Inflammatory macrophage treated with lipopolysaccharide for 1 hour (primary cell): Measurements from ENCODE around the gene SETD6.
"Not testable (repeated sequence)": the region's sequence is repeated elsewhere in the genome, so short reads cannot be mapped to it uniquely, and the experiment has no call there.

Experiments used
- DNase-seq, 2 donors: peaks; one replicate each; pipeline ENCODE4 v3.0.0-alpha.2; 2020 to 2022

The SETD6 gene

DNA sequence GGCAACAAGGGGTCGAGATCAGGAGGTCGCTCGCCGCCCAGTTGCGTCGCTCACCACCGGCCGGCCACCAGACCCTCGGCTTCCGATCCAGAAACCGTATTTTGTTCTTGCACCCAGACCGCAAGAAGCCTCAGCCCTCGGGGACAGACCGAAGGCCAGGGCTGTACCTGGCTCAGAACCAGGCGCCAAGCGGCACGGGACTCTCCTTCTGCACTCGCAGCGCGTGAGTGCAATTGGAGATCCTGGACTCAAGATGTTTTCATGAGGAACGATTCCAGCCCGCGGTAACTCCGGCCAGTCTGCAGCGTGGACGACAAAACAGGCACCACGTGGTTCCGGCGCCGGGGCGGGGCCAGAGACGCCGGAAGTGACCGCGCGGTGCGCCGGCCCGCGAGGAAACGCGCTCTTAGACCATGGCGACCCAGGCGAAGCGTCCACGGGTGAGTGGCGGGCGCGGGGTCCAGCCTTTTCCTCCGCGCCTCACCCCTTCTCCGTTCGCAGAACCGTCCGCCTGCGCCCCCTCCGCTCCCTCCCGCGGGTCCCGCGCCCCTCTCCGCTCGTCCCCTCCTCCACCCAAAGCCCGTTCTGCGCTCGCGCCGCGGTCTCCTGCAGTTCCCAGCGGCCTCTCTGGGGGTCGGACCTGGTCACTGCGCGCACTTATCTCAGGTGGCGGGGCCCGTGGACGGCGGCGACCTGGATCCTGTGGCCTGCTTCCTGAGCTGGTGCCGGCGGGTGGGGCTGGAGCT, at the start of gene SETD6:
SETD6 (plus strand) TSS at position 393 of the 746 bp plus-strand sequence; CDS start at position 414, 21 bp downstream.
- peak; percentile 73 to 84 for DNase-seq

GRCh38 chr16:58465817-58466216, 49.5 kb upstream of the SETD6 start:
- no peak for DNase-seq

DNA sequence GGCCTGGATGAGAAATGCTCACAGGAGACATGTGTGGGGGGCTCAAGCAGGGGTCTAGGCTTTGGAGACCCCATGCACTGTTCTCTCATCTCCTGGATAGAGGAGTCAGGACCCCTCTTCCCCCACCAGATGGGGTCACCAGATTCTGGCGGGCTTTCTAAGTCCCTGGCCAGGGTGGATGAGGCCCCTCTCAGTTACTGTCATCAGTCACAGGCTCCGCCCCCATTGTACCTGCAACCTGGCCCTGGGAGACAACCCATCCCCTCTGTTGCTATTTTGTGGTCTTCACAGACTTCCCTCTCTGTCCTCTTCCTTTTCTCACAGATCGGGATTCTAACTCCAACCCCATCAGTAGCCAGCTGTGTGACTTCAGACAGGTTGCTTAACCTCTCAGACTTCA, 48.9 kb upstream of the SETD6 start:
- DNase-seq: no peak

DNA sequence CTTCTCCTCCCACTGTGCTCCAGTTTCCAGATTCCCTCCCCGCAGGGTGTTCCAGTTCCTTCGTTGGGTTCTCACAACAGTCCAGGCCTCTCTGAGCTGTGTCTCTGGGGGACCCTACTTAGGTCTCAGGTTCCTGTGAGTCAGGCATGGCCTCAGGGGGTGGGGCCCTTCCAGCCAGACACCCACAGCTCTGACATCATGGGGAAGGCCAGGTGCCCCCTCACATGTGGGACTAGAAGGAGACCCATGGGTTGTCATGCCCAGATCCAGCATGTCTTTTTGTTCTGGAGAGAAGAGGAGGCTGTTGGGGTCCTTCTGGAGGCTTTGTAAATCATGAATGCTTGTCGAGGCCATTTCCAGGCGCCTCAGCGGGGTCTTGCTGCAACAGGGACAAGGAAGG, 47.4 kb upstream of the SETD6 start:
- no peak for DNase-seq

DNA sequence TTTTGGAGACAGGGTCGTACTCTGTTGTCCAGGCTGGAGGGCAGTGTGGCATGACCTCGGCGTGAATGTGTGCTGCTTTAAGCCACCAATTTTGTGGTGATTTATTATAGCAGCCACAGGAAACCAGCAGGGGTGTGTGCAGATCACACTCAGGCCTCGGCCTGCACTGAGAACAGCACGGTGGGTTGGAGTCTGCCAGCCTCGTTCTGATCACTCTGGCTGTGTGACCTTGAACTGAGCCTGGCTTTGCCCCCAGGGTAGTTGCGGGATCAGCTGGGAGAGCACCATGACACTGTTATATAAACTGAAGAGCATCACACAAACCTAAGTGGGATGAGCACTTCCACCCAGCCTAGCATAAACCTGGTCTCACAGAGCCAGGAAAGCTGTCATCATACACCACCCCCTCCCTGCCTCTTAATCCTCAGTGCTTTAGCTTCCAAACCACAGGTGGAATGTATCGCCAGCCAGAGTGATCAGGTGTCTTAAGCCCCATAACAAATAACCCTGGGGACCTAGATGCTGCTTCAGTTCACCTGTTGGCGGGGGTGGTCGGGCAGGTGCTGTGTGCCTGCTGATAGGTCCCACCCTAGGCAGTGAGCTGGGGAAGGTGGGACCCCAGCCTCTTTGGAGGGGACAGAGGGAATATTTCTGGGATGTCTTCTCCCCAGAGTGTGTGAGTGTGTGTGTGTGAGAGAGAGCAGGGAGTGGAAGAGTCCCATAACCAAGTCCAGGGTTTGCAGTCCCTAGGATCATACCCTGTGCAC, 43.9 kb upstream of the SETD6 start:
- DNase-seq: no peak

- DNase-seq: no peak
Measured at GRCh38 chr16:58472266-58472665, 43.1 kb upstream of the SETD6 start.

DNA sequence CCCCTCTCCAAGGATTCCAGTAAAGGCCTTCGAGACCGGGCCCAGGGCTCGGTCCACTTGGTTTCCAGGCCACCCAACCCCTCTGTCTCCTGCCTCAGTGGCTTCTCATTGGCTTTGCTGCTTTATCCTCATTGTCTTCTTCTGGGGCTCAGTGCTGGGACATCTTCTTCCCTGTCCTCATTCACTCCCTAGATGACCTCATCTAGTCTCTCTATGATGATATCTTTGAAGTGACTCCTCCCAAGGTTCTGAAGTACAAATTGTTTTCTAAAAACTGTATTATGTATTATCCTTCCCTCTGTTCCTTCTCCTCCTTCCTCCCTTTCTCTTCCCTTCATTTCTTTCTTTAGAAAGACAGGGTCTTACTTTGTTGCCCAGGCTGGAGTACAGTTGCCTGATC, 42.5 kb upstream of the SETD6 start:
- DNase-seq: no peak

- DNase-seq: no peak
Measured at GRCh38 chr16:58474296-58474695, 41.0 kb upstream of the SETD6 start.

- DNase-seq: no peak
Measured at GRCh38 chr16:58475091-58475619, 40.2 kb upstream of the SETD6 start.

GRCh38 chr16:58476791-58477190, 38.5 kb upstream of the SETD6 start:
- no peak for DNase-seq

GRCh38 chr16:58478427-58478826, 36.9 kb upstream of the SETD6 start:
- DNase-seq: no peak

- DNase-seq: no peak
Measured at GRCh38 chr16:58481226-58481869, 34.0 kb upstream of the SETD6 start.

DNA sequence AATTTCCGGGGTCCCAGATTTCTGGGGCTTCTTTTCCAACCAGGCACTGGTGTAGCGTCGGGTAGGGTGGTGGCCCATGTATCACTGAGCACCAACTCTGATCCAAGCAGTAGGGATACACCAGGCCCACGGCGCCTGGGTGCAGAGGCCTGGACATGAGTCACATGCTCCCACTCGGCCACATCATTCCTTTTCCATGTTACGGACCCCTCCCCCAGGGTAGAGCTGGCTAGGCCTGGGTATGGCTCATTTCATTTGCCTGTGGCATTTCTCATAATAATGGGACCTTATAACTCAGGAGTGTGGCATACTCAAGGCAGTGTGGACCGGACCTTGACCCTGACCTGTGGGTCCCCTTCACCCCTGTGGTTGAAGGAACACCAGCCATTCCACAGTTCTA, 33.4 kb upstream of the SETD6 start:
- no peak for DNase-seq

DNA sequence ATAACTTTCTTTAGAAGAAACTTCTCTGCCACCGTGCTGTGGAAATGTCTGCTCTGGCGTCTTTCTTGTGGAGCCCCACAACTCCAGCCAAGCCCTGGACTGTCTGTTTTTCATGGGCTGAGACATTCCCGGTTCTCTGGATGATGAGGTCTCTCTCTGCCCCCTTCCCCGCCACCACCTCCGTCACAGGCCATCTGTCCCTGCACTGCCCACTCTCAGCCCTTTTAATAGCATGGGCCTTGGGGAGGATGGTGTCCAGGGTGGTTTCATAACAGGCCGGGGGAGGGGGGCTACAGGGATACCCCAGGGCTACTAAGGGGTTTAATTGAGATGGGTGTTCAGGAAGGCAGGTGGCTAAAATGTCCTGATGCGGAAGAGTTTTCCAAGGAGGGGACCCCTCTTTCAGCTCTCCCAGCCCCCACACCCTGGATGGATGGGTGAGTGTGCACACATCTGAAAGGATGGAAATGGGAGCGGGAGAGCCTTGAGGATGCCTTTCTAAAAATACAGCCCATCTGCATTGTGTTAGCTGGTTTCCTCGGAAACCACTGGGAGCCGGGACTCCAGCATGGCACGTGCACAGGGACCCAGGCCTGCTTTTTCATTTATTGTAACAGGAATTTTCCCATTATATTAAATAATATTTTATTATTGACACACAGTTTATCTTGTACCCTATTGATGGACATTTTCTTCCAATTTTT, 30.0 kb upstream of the SETD6 start:
- DNase-seq: no peak

DNA sequence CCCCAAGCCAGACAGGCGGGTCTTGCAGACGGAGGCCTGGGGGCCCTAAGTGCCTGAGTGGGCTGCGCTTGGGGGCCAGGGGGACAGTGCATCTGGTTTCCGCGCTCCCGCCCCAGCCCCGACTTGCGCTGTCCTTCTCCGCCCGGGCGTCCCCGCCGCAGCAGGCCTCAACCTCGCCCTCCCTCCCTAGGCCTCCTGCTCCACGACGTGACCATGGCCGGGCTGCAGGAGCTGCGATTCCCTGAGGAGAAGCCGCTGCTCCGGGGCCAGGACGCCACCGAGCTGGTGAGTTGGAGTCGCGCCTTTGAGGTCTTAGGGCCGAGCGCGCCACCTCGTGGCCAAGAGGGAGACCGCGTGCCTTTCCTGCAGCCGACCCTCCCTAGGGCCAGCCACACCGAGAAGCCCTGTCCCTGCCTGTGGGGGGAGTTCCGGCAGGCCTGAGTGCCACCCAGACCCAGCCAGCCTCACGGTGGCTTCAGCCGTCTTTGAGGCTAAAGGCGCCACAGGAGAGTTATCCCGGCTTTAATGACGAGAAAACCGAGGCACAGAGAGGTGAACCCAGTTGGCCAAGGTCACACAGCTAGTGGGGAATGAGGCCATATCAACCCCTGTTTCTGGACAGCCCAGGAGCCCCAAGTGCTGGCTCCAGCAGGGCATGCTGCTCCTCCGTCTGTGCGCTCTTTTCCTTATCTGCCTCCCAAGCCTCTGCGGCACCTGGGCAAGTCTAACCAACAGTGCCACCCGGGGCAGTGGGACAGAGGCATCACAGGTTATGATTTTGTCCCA, 27.6 kb upstream of the SETD6 start:
- peak; percentile 44 to 83 for DNase-seq

GRCh38 chr16:58488531-58488930, 26.8 kb upstream of the SETD6 start:
- no peak for DNase-seq

DNA sequence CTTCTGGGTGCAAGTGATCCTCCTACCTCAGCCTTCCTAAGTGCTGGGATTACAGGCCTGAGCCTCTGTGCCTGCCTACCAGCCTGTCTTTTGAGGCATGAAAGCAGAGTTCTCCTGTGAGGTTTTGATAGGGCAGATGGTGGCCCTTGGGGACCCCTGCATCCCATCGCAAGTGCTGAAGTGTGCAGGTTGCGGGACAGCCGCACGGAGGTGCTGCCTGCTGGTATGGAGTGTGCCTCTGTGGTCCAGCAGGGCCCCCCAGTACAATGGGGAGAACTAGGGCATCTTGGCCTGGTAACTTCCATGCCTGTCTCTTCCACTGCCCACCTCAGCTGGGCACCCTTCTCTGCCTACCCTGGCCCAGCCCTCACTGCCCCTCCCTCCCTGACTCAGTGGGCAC, 25.3 kb upstream of the SETD6 start:
- no peak for DNase-seq

- DNase-seq: not testable (repeated sequence)
Measured at GRCh38 chr16:58490539-58490938, 24.8 kb upstream of the SETD6 start.

DNA sequence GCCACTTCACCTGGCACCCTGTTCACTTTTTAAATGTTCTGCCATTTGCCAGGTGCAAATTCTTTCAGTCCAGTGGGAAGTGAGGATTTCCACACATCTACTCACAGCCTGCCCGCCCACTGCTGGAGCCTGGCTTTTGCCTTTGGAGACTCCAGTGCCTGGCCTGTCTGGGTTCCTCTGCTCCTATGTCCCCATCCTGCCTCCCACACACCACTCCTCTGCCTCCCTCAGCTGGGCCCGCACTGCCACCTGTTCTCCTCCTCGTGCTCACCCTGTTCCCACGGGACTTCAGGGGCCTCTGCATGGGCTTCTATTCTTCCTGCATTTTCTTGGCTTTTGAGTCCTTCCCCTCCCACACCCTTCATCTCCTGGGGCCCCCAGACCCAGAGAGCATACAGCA, 23.3 kb upstream of the SETD6 start:
- DNase-seq: no peak

- no peak for DNase-seq
Measured at GRCh38 chr16:58492735-58493134, 22.6 kb upstream of the SETD6 start.

GRCh38 chr16:58493756-58494431, 21.4 kb upstream of the SETD6 start:
- DNase-seq: no peak
